ENCODE results near the gene CCNK.

The CCNK gene

GRCh38 chr14:99548871-99549515 lies 67.8 kb downstream of the CCNK start:
- Histone ChIP-seq H3K9me3 (no peaks in the 10 kb centered on the region), H3K4me3 (ENCODE audit: low read depth, low read length) (no peak overlapping the region), H3K27me3 (no peaks in the 10 kb centered on the region), H3K36me3 (no peaks in the 10 kb centered on the region), H3K4me1 (peaks cover 45% of the 10 kb centered on the region)
- TF ChIP-seq CTCF (IDR thresholded peaks at IDR 0.05; ENCODE audit: low read depth, low read length), result no peak
- no peak for DNase-seq

- no peak overlapping the region for H3K4me3 ChIP-seq (ENCODE audit: low read depth, low read length)
- H3K27me3 ChIP-seq, result no peaks in the 10 kb centered on the region
- TF ChIP-seq CTCF (IDR thresholded peaks at IDR 0.05; ENCODE audit: low read depth, low read length), result no peak
- H3K36me3 ChIP-seq, result no peaks in the 10 kb centered on the region
- peaks cover 38% of the 10 kb centered on the region for H3K4me1 ChIP-seq
- DNase-seq, result no peak
- no peaks in the 10 kb centered on the region for H3K9me3 ChIP-seq
Observed at GRCh38 chr14:99549684-99550083, 68.5 kb downstream of the CCNK start.

DNA sequence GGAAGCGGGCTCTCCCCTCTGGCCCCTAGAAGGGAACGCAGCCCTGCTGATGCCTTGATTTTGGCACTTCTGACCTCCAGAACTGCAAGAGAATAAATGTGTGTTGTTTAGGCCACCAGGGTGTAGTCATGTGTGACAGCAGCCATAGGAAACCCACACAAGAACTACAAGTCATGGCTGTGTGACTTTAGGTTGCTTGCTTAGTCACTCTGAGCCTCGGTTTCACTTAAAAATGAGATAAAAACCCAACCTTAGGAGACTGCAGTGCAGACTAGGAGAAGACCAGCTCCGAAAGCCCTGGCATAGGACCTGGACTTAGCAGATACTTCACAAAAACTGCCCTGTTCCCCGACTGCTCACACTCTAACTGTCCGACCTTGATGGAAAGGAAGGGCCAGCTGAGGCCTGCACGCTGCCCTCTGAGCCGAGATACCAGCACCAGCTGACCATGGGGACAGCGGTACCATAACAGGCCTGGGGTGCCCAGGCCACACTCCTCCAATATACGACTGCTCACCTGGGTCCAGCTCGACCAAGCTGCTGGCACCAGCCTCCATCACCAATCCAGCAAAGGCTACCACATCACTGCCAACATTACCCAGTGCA lies 69.3 kb downstream of the CCNK start:
- no peak for DNase-seq
- TF ChIP-seq CTCF (IDR thresholded peaks at IDR 0.05; ENCODE audit: low read depth, low read length), result no peak
- no peak overlapping the region for H3K4me3 ChIP-seq (ENCODE audit: low read depth, low read length)
- H3K4me1 ChIP-seq, result peaks cover 30% of the 10 kb centered on the region
- H3K36me3 ChIP-seq, result no peaks in the 10 kb centered on the region
- H3K27me3 ChIP-seq, result no peaks in the 10 kb centered on the region
- H3K9me3 ChIP-seq, result no peaks in the 10 kb centered on the region

- Histone ChIP-seq H3K9me3 (no peaks in the 10 kb centered on the region), H3K4me3 (ENCODE audit: low read depth, low read length) (no peak overlapping the region), H3K27me3 (no peaks in the 10 kb centered on the region), H3K4me1 (peaks cover 25% of the 10 kb centered on the region), H3K36me3 (no peaks in the 10 kb centered on the region)
- no peak for TF ChIP-seq CTCF (IDR thresholded peaks at IDR 0.05; ENCODE audit: low read depth, low read length)
- DNase-seq, result no peak
Observed at GRCh38 chr14:99551034-99551922, 70.1 kb downstream of the CCNK start.

- Histone ChIP-seq H3K27me3 (no peaks in the 10 kb centered on the region), H3K4me3 (ENCODE audit: low read depth, low read length) (no peak overlapping the region), H3K36me3 (no peaks in the 10 kb centered on the region), H3K9me3 (no peaks in the 10 kb centered on the region), H3K4me1 (peaks cover 18% of the 10 kb centered on the region)
- no peak for DNase-seq
- TF ChIP-seq CTCF (IDR thresholded peaks at IDR 0.05; ENCODE audit: low read depth, low read length), result no peak
Observed at GRCh38 chr14:99552021-99552553, 70.9 kb downstream of the CCNK start.

Data from BE2C (cell line).